A673 (cell line): ENCODE results near the gene ADGRB2.

ENCODE experiments used
- CTCF ChIP-seq: fragments of 300-800, 200-600 bp; sonication (generic); conservative IDR thresholded peaks from 2 replicates; pipeline ENCODE4 v1.5.1; 2017; ENCODE audit warnings: low read depth, mild to moderate bottlenecking, antibody characterized with exemption, low read length, moderate library complexity, mixed read lengths
- EZH2 ChIP-seq: fragments of 200-600 bp; sonication (generic); IDR thresholded peaks from 2 replicates; pipeline ENCODE4 v1.6.1; 2017; ENCODE audit warnings: borderline replicate concordance, low read depth, mild to moderate bottlenecking, mixed read lengths, antibody characterized with exemption, low read length; ENCODE audit not compliant: poor library complexity, severe bottlenecking

DNA sequence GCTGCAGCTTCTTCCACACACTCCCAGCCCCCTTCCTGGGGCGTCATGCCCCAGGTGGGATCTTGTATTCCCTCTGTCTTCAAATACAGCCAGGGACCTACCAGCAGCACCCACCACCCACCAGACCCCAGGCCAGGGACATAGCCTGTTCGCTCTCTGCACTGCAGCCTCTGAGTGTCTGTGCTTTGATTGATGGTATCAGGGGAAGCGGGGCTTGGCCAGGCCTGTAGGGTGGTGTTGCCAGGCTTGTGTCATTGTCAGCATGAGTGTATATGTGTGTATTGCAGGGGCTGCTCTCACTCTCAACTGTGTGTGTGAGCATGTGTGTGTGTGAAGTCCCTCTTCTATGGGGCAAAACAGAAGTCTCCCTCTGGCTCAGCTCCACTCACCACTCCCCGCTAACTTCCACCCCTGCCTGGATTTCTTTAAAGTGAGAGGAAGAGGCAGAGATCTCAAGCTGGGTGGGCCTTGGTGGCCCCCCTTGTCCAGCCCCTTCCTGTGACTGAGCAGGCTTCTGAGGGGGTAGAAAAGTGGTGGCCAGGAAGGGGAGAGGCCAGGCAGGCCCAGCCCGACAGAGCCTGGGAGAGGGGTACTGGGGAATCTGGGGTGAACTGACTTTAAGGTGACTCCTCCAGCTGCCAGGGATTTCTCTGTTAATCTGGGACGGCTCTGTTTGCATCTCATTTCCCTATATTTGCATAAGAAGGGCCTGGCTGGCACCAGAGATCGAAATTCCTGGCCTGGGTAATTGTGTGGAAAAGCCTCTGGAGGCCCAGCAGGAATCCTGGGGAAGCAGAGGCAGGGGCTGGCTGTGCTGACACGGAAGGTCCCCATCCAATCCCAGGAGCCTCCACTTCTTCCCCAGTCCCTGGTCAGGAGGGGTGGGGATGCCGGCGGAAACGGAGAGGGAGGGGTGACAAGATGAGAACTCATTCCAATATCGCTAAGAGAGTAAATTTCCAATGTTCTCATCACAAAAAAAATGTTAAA is 18.6 kb upstream of the ADGRB2 start:
- TF ChIP-seq CTCF (no peak), EZH2 (no peak)
